Fibroblast of peridontal ligament (primary cell): ENCODE results near the gene AMACR.

Source experiments
- DNase-seq: peaks from one replicate; pipeline ENCODE4 v3.0.0-alpha.2; 2010; ENCODE audit errors: extremely low read depth

The AMACR gene

DNA sequence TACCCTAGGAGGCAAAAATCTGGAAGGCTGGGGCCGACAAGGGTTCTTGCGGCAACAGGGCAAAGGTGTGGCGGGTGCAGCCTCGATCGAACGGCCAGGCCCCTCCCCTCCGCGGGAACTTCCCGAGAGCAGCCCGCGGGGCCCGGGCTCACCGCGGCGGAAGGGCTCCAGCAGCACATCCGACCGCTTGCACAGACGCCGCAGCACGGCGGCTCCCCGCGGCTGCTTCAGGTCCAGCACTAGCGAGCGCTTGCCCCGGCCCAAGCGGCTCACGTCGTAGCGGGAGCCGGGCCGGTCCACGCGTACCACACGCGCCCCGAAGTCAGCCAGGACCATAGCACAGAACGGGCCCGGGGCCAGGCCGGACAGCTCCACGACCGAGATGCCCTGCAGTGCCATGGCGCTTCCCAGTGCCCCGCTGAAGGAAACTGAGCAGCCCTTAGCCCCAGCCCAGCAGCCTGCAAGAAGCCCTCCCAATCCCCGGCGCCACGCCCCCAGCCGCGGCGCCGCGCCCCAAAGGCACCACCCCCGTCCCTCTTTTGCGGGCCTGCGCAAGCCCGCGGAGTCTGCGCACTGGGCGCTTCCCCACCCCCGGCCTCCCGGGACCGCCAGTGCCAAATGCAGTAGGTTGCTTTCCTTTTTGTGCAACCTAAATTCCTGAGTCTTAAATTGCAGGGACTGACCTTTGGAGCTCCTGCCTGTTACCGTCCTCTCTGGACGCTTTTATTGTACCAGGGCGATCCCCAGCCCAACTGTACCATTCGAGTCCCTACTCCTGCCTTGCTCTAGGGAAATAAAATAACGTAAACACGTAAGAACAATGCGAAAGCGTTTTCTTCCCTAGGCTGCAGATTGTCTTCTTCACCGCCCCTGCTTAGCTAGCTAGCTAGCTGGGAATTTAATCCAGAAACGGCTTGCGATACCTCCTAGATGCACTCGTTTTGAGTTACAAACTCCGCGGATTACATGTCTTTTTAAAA, at the start of gene AMACR:
TSS of gene AMACR (minus strand) at position 430 of the 980 bp plus-strand sequence. CDS start at position 399, 31 bp downstream.
- DNase-seq: peak; percentile 87

DNA sequence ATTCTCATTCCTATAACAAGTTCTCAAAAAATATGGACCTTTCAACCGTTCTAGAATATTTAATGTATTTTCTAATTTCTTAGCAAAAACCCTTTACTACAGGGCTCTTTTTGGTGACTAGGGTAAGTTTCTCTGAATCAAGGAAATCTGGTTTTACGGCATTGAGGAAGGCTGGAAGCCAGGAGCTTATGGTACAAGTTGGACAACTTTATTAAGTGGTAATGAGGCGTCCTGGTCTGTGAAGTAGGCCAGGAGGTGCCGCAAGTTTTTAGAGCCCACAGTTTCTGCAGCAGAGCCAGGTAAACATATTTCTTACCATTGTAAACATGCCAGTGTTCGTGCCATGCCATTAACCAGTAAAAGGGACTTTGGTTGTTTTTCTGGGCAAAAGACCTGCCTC, 49.7 kb upstream of the AMACR start:
- DNase-seq: no peak

DNA sequence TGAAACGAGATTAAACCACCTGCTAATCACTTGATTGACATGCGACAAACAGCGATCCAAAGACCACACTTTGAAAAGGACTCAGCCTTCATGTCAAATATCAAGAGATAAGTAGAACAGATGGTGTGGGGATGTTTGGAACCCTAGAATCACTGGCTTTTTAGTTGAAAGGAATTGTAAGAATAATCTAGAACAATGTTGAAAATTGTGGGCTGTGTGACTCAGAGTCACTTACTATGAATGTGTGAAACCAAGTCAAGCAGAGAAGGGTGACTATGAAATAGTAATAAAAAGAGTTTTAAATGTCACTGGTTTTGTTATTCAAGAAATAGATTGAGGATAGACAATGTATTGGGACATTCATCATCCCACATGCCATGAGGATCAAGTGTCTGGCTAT, 49.3 kb upstream of the AMACR start:
- no peak for DNase-seq

DNA sequence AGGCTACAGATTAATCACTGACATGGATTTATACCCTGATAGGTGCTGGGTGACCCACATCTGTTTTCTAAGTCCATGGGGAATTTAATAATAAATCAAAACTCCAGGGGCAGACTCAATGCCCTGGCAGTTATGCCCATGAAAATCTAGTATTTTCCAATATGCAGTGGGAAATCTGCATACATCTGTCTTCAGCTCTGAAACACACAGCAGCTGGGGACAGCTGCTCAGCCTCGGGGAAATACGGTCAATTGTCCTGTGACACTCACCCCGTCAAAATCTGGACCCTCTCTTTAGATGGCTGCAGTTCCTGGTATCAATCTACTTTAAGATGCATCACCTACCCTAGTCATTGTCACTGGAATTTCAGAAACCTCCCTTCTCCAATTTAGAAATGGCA, 47.8 kb upstream of the AMACR start:
- DNase-seq: no peak

DNA sequence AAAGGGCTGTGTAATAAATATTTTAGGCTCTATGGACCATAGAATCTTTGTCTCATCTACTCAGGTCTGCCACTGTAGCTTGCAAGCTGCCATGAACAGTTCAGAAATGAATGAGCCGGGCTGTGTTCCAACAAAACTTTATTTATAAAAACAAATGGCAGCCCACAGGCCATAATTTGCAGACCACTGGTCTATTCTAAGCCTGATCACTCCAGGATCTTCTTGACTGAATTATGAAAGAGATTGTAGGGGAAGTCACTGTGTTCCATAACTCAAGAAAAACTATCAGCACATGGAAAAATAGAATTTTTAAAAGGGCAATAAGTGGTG, 46.5 kb upstream of the AMACR start:
- no peak for DNase-seq

DNA sequence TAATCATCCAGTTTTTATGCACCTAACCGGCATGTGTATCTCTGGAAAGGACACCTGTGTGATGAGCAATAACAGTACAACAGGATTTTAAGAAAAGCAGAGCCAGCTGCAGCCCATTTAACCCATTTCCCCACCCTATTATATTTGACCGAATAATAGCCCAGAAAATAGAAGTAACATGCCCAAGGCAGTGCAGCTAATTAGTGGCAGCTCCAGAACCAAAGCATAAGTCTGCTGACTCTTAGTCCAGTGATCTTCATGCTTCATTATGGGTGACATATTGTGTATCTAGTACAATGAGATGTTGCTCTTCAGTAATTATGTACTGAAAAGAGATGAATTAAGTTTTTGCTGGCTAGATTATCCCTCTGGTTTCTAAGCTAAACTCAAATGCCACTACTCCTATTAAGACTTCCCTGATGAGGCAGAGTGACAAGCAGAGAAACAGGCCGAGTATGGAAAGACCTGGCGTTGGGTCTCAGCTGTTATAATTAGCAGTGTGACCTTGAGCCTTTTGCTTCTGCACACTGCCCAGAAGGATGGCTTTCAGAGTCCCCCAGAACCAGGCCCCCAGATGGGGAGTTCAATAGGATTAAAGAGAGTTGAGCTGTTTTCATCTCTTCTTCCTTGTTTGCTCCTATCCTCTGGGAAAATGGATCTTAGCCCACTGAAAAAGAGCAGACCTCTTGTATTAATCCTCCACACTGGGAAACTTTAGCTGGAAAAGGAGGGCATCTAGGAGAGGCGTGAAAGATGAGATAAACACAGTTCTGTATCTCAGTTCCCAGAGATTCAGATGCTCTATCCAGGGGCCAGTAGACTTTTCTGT, 45.9 kb upstream of the AMACR start:
- no peak for DNase-seq

DNA sequence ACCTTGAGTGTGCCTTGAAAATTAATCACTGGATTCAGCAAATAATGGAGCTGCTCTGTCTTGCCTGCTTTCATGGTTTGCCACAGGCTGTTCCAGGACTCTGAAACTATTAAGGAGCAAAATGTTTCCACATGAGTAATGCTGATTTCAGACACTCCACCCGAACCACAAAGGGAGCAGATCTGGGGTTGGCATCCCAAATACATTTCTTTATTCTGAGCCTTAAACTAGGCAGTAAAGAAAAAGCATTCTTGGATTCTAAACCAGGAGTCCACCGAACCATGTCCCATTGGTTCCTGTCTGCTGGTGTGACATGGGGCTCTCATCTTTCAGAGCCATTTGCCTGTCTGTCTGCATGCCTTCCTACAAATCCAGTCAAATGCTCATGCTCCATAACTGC, 45.3 kb upstream of the AMACR start:
- peak; percentile 95 for DNase-seq

DNA sequence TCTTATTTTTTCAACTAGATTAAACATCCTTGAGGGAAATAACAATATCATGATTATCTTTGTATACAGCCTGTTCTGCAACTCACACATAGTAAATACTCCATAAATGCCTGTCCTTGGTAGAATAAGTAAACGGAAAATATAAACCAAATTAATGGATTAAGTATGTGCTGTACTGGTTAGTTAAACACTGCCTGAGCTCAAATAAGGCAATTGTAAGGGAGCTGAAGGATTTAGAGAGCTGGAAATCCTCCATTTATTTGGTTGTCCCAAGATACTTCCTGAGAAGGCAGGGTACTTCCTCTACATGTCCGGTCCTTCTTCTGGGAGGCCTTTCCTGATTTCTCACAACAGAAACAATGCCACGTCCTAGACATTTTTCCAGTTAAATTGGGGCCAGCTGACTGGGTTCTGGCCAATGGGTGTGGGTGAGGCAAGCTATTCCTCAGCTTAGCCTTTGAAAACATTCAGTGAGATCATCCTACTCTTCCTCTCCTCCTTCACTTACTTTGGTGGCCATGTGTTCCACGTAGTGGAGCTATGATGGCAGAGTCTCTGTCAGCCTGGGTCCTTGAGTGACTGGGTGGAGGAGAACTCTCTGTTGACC, 43.6 kb upstream of the AMACR start:
- no peak for DNase-seq

DNA sequence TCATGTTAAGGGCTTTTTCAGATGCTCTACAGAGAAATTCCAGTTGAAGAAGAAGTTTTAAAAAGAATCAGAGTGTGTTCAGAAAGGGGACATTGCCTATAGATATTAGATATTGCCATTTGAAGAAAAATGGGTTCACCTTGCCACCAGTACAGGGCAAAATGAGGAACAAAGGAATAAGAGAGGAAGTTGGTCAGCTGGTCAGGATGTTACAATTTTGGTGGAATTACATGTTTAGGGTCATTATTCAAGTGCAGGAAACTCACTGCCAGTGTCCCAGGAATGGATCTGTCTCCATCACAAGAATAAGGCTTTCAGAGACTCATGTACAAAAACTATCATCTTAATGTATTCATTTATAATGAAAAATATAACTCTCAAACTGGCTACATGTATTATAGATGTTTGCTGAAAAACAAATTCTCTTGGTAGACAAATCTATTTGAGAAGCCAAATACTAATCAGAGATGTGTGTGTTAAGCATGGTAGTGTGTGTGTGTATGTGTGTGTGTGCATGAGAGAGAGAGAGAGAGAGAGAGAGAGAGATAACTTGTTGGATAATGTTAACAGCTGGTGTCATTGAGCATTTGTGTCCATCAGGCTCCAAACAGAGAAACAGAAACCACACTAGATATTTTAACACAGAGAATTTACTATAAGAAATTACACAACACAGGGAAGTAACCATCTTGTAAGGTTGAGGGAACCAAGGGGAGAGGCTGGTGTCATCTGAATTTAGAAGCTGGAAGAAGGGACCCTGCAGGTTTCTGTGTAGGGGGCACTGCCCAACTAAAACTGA, 40.1 kb upstream of the AMACR start:
- DNase-seq: no peak

DNA sequence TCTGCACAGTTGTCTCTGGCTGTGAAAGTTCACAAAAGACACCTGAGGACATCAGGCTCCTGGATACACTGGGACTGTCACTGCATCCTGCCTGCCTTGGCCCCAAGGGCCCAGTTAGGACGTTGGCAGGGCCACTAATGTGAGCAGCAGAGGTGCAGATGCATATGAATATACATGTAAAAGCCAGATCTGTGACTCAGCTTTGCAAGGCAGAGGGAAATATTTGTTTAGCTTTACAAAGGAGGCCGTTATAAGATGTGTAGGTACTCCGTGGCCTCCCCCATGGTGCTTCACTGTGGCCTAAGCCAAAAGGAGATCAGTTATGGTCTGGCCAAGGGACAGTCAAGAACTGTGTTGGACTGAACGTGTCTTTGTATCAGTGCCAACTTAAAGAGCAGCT, 39.3 kb upstream of the AMACR start:
- DNase-seq: no peak

DNA sequence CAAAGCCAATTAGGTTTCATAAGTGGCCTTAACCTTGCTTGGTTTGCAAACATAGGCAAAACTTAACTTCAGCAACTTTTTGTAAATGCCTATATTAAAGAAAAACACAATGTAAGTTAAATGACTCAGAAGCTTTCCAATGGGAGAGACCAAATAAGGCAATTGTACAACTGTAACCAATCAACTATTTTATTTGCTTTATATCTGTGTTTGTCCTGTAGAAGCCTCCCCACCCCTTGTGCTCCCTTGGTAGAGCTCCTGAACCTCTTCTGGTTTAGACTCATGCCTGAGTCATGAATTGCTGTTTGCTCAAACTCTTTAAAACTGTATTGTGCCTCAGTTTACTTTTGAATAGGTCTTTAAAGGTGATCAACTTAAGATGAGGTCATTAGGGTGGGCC, 38.1 kb upstream of the AMACR start:
- DNase-seq: peak; percentile 79

DNA sequence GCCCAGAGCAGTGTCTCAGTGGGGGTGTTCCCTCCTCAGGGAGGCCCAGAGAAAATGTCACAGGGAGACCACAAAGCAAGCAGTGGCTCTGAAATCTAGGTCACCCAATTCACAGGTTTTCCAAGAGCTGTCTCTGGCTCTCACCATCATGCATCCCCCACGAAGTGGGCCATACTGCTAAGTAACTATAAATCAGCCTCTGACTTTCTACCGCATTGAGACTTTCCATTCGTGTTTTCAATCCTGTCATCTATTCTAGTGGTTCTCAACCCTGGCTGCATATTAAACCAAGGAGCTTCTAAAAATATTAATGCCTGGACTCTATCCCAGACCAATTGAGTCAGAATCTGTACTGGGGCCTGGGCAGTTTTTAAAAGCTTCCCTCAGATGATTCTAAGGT, 37.2 kb upstream of the AMACR start:
- DNase-seq: no peak

DNA sequence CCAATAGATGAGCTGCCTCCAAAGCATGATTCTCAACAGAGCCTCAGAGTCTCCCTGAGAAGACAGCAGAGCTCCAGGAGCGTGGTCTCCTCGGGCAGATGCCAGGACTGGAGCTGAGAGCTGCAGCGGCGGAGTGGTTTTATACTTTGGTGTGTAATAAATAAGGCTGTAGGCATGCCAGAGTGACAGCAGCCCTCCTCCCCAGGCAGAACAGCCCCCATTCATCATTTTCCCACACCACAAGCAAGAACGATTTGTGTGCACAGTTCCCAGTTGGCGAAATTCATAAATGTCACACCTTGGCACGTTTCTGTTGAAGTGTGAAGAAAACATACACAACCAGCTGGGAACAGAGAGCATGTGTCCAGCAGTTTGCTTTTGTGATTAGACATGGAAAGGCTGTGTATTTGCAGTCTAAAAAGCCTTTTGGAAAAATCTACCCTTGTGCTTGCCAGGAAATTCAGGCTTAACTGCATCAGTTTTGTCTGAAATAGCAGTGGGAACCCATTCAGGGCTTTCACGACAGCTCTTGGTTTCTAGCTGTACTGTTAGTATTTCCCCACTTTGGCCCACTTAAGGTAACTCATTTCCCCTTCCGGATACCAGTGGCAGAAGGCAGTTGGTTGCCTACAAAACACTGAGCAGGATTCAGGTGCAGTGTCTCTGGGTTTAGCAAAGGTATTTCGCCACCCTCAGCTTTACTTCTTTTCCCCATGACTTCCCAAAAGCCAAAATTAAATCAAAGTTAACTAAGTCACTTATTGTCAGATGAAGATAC, 35.4 kb upstream of the AMACR start, which contains the start of gene C1QTNF3:
TSS of gene C1QTNF3 (minus strand) at position 115 of the 778 bp plus-strand sequence. CDS start at position 27, 88 bp downstream.
- no peak for DNase-seq

DNA sequence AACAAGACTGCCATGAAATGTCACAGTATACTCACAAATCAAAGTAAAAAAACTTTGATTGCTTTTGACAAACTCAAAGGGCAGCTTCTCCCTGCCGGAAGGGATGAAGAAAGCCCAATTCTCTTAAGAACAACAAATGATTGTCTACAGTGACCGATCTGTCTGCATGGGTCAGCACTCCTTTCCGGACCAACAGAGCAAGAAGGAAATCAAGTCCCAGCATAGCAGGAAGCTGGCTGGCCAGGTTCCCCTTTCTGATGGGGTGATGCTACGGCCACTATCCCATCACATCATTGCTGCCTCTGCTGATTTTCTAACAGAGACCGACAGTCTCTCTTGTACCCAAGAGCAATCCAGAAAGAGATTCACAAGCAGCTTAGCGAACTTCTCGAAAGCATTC, 34.5 kb upstream of the AMACR start:
- no peak for DNase-seq

DNA sequence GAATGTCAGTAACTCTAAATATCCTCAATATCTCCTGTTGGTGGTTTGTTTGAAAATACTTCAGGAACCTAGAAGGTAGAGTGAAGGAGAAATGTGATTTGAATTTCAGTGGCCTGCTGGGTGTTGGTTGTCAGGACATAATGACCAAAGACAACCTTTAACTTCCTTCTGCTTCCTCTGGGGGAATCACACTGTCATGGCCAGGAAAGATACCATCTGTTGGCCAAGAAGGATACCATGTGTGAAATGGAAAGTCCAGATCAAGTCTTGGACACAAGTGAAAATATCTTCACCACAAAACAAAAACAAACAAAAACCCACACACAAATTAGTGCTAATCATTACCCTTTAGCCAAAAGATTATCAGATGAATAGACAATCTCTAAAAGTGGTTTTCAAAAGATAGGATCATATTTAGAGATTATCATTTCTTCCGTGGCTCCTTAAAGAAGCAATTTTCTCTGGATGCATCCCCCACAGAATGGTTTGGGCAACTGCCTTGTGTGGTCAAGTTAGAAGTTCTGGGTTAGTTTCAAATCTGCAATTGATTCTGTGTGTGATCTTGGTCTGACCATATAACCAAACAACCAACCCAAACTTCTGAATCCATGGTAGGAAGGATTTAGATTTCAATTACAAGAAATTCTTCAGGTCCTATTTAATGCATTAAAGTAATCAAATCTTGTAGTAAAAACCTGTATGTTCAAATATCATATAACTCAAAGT, 33.6 kb upstream of the AMACR start:
- peak; percentile 62 for DNase-seq

DNA sequence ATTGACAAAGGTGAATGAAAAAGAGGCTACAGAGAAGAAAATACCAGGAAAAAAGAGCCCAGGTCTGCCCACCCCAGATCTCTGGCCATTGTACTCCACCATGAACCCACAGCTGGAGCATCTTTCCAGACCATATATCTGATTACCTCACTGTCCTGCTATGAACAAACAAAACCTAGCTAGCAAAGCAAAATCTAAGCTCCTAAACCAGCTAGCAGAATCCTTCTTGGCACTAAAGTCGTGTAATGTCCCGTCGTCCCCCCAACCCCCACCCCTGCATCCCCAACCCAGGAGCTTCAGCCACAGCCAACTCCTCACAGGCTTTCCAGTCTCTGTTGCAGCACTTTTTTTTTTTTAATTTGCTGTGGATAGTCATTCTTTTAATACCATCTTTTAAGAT, 32.6 kb upstream of the AMACR start:
- DNase-seq: no peak

DNA sequence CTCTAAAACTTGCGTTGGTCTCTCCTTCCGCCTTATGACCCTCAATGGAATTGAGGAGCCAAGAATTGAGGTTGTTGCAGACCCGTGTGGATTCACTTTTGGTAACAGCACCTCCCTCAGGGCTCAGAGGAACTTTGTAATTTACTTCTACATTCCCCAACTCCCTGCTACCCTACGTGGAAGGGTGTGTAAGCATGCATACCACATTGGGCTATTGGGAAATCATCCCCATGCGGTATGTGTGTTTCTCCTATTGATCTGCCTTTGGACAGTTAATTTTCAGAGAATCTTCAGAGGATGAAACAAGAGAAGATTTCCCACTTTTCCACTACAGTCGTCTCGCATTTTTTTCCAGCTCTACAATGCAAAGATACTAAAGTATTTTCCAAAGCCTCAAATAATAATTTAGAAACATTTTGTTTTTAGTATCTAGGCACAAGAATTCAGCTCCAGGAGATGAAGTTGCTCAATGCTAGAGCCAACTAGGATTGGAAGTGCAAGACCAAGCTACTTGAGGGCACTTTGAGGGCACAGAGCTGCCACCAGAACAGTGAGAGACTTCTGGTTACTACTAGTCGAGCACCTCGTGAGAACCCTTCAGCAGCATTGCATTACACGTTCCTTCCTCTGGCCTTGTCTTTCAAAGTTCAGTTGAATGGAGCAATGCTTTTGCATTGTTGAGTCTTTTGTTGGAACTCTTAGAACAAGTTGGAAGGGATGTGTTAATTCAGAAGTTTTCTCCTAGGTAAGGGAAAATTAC, 31.7 kb upstream of the AMACR start:
- no peak for DNase-seq

DNA sequence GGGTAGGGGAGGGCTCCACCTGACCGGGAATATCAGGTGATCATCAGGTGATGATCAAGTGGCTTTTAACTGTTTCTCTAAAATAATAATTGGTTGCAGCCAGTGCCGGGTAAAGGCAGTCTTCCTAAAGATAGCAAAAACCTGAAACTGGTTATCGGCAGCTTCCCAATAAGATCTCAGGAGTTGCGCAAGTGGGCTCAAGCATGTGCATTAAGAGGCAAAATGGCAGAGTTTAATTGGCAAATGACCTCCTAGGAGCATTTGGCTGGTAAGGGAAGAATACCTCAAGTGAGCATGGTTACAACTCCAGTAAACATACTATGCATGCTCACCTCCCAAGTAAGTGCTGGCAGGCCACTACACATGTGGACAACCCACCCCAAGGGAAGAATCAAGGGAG, 31.0 kb upstream of the AMACR start:
- DNase-seq: no peak

DNA sequence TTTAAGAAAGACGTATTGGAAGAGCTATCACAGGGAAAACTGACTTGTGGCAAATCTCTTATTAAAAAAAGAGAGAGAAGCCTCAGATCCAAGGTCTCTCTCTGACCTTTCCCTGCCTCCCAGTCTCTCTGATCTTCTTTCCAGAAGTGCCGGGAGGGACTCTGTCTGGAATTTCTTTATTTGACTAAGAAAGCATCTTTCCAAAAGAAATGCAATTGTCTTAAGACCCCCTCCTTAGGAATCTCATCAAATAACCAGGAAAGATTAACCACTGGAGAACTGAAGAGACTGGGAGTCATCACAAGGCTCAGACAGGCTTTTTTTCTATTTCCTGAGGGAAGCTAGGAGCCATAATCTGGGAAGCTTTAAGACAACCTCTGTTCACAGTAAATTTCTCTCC, 30.5 kb upstream of the AMACR start:
- DNase-seq: no peak
